CD4-positive, CD25-positive, alpha-beta regulatory T cell (primary cell): ENCODE data around the gene GUCY2C. TPM values are rescaled to one million over a fixed set of nuclear protein-coding genes. Genes with fewer than 3 reads are reported as not detected.
A peak's percentile ranks its signal among the peaks of the same experiment; 100 is the strongest.

Source experiments
- ATAC-seq, 2 donors: fragments of 150-1000 bp; cut with Tn5 transposase; one replicate each; pipeline ENCODE4 v1.10.0; 2021; ENCODE audit warnings: low read depth in 2 of 2, moderate number of reproducible peaks in 2 of 2, moderate library complexity in 1 of 2
- DNase-seq, 3 donors: peaks; one replicate each; pipeline versions ENCODE4 v3.0.0 to v3.0.0-alpha.2; 2012 to 2022; ENCODE audit warnings: mixed read lengths in 1 of 3
- H3K27ac ChIP-seq: one replicate; pipeline ENCODE4 v1.7.0; 2013; ENCODE audit warnings: mild to moderate bottlenecking, low read length; ENCODE audit not compliant: insufficient read depth, poor library complexity, severe bottlenecking
- H3K27me3 ChIP-seq: one replicate; pipeline ENCODE4 v1.7.0; 2013; ENCODE audit warnings: low read length; ENCODE audit not compliant: control insufficient read depth, insufficient read depth
- H3K36me3 ChIP-seq: one replicate; pipeline ENCODE4 v1.7.0; 2013; ENCODE audit warnings: mild to moderate bottlenecking, low read length, moderate library complexity; ENCODE audit not compliant: control insufficient read depth, insufficient read depth
- H3K4me1 ChIP-seq: 2 replicates; pipeline ENCODE4 v1.7.0; 2013; ENCODE audit warnings: mild to moderate bottlenecking, low read length; ENCODE audit not compliant: insufficient read depth, control insufficient read depth, poor library complexity, severe bottlenecking
- H3K4me3 ChIP-seq: one replicate; pipeline ENCODE4 v1.7.0; 2013; ENCODE audit warnings: low read depth, mild to moderate bottlenecking, low read length, moderate library complexity
- H3K9me3 ChIP-seq, 2 experiments: 1 replicate in 1 of 2; 2 replicates in 1 of 2; pipeline ENCODE4 v1.7.0; 2013; ENCODE audit warnings: low read length in 2 of 2, mild to moderate bottlenecking in 1 of 2, moderate library complexity in 1 of 2; ENCODE audit not compliant: control insufficient read depth in 2 of 2
- H3K27ac Mint-ChIP-seq, 3 donors: one replicate each; pipeline ENCODE4 v1.8.0; 2020 to 2022; ENCODE audit warnings: mild to moderate bottlenecking in 3 of 3, mixed read lengths in 3 of 3, moderate library complexity in 2 of 3
- H3K27me3 Mint-ChIP-seq: one replicate; pipeline ENCODE4 v1.8.0; 2022; ENCODE audit warnings: mild to moderate bottlenecking, mixed read lengths
- H3K36me3 Mint-ChIP-seq: one replicate; pipeline ENCODE4 v1.8.0; 2020; ENCODE audit warnings: mixed read lengths
- H3K4me1 Mint-ChIP-seq, 4 donors: one replicate each; pipeline ENCODE4 v1.8.0; 2020 to 2022; ENCODE audit warnings: mixed read lengths in 4 of 4, mild to moderate bottlenecking in 1 of 4
- H3K4me3 Mint-ChIP-seq, 4 donors: one replicate each; pipeline ENCODE4 v1.8.0; 2020 to 2022; ENCODE audit warnings: mild to moderate bottlenecking in 4 of 4, mixed read lengths in 4 of 4, moderate library complexity in 3 of 4
- H3K9me3 Mint-ChIP-seq, 7 donors: one replicate each; pipeline ENCODE4 v1.8.0; 2020 to 2022; ENCODE audit warnings: mixed read lengths in 7 of 7, mild to moderate bottlenecking in 3 of 7, moderate library complexity in 2 of 7
- polyA plus RNA-seq, 4 donors: library from polyadenylated mRNA; unstranded; fragments of 300-500 nt; fragmentation: Illumina TruSeq; gene quantifications; one replicate each; pipeline ENCODE4 v1.2.3, GENCODE V29; 2021
- total RNA-seq: library from RNA; stranded (reverse); gene quantifications from one replicate; pipeline ENCODE4 v1.2.3, GENCODE V29; 2022

The GUCY2C gene
- total and polyA plus RNA-seq, 5 donors from 2014 or later = not detected

DNA sequence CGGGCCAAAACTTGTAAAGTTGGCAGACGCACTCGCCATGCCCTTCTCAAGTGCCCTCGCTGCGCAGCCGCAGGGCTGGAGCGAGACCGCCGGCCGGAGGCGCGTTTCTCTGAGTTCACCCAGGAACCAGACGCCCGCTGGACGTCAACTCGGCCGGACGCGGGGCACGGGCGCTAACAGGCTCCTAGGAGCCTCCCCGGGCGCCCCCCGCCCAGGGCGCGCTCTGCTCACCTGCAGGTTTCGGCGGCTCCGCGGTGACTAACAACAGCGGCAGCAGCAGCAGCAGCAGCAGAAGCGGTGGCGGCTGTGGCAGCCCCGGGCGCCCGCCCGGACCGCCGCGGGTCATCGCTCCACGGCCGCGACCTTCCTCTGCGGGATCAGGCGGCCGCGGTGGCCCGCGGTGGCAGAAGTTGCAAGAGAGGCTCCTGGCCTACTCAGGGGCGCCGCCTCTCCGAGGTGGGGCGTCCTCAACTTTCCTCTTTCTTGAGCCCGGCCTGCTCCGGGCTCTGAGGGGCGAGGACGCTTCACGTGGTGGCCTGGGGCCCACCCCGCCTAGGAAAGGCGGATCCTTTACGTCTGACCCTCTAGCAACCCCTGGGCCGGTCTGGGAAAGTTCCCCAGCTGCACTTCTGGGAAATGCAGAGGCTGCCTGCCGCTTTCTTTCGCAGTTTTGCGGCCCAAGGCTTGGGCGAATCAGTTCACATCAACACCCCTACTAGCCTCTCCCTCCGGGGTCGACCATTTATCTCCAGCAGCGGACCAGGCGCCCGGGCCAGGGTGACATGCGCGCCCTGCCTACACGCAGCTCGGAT lies 128.8 kb downstream of the GUCY2C start, which contains the start of gene PLBD1:
Gene PLBD1 (minus strand): TSS at position 533 of the 812 bp plus-strand sequence. CDS start 187 bp downstream, at position 346.
- H3K9me3 ChIP-seq = no peaks in the 10 kb centered on the region
- H3K27me3 Mint-ChIP-seq = peaks cover 52% of the 10 kb centered on the region
- no peak for ATAC-seq
- peak within 1 kb of the TSS in 1 of 3 donors; percentile 63 for H3K27ac Mint-ChIP-seq
- no peak within 1 kb of the TSS for H3K4me3 ChIP-seq
- peaks cover 0 to 8% (median 4%) of the 10 kb centered on the region in 4 donors for H3K4me1 Mint-ChIP-seq
- H3K4me1 ChIP-seq = peaks cover 5% of the 10 kb centered on the region
- peaks cover 7% of the 10 kb centered on the region for H3K27me3 ChIP-seq
- no peak for DNase-seq
- peaks cover 0 to 3% (median 0%) of the 10 kb centered on the region in 7 donors for H3K9me3 Mint-ChIP-seq
- H3K36me3 Mint-ChIP-seq = no peaks in the 10 kb centered on the region
- no peaks in the 10 kb centered on the region for H3K36me3 ChIP-seq
- H3K27ac ChIP-seq = no peak within 1 kb of the TSS
- H3K4me3 Mint-ChIP-seq = peak within 1 kb of the TSS in 1 of 4 donors; percentile 19

- ATAC-seq (no peak), DNase-seq (no peak)
- H3K36me3 ChIP-seq = no peaks in the 10 kb centered on the region
- H3K9me3 ChIP-seq = no peaks in the 10 kb centered on the region
- Mint-ChIP-seq H3K4me1 (peaks cover 0 to 8% (median 4%) of the 10 kb centered on the region in 4 donors), H3K36me3 (no peaks in the 10 kb centered on the region), H3K27me3 (peaks cover 33% of the 10 kb centered on the region), H3K27ac (no peak overlapping the region), H3K9me3 (peaks cover 0 to 1% (median 0%) of the 10 kb centered on the region in 7 donors), H3K4me3 (no peak overlapping the region)
- peaks cover 5% of the 10 kb centered on the region for H3K4me1 ChIP-seq
- no peak overlapping the region for H3K4me3 ChIP-seq
- H3K27ac ChIP-seq = no peak overlapping the region
- H3K27me3 ChIP-seq = peaks cover 5% of the 10 kb centered on the region
These were observed 132.0 kb downstream of the GUCY2C start for GRCh38 chr12:14564336-14564959.

DNA sequence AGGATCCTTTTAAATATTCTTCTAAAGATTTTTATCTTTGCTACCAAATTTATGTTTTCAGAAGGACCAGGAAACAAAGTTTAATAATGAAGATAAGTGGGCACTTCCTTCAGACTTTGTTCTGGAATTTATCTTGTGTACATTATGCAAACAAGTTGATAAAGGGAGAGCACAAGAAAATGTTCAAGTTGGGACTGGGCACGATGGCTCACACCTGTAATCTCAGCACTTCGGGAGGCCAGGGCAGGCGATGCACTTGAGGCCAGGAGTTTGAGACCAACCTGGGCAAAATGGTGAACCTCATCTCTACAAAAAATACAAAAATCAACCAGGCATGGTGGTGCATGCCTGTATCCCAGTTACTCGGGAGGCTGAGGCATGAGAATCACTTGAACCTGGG lies 133.4 kb downstream of the GUCY2C start:
- Mint-ChIP-seq H3K27ac (no peak overlapping the region), H3K9me3 (peaks cover 0 to 1% (median 0%) of the 10 kb centered on the region in 7 donors), H3K27me3 (peaks cover 24% of the 10 kb centered on the region), H3K4me3 (no peak overlapping the region), H3K36me3 (no peaks in the 10 kb centered on the region), H3K4me1 (peaks cover 0 to 6% (median under 1%) of the 10 kb centered on the region in 4 donors)
- Histone ChIP-seq H3K27me3 (peaks cover 5% of the 10 kb centered on the region), H3K4me1 (peaks cover 5% of the 10 kb centered on the region), H3K36me3 (no peaks in the 10 kb centered on the region), H3K9me3 (no peaks in the 10 kb centered on the region), H3K27ac (no peak overlapping the region), H3K4me3 (no peak overlapping the region)
- DNase-seq (no peak), ATAC-seq (no peak)

Other genes starting within 250 kb of the GUCY2C start
- gene PLBD1, start 128.7 kb downstream of the GUCY2C start, total RNA-seq = not detected
- 1 to 10 TPM in 1 of 4 donors, under 1 TPM in 3; 0.15 to 1.2 (median 0.39) TPM for gene PLBD1, start 128.7 kb downstream of the GUCY2C start, polyA plus RNA-seq
- 119 TPM for gene WBP11, start 106.9 kb upstream of the GUCY2C start, total RNA-seq
- 10 to 100 TPM; 50.7 to 61.0 (median 56.0) TPM for gene WBP11, start 106.9 kb upstream of the GUCY2C start, polyA plus RNA-seq
- gene C12orf60, start 107.1 kb upstream of the GUCY2C start, total RNA-seq = 0.54 TPM
- gene C12orf60, start 107.1 kb upstream of the GUCY2C start, polyA plus RNA-seq = 1 to 10 TPM; 1.4 to 2.8 (median 1.7) TPM
- not detected for gene SMCO3, start 117.6 kb upstream of the GUCY2C start, total RNA-seq
- gene SMCO3, start 117.6 kb upstream of the GUCY2C start, polyA plus RNA-seq = under 1 TPM in 2 of 4 donors, not detected in 2; 0.08 to 0.09 TPM
- not detected for gene ART4, start 146.9 kb upstream of the GUCY2C start, total RNA-seq
- gene ART4, start 146.9 kb upstream of the GUCY2C start, polyA plus RNA-seq = not detected
- gene MGP, start 189.3 kb upstream of the GUCY2C start, total RNA-seq = 2.6 TPM
- gene MGP, start 189.3 kb upstream of the GUCY2C start, polyA plus RNA-seq = under 1 TPM in 2 of 4 donors, not detected in 2; 0.59 to 0.64 TPM
- gene ERP27, start 241.9 kb upstream of the GUCY2C start, total RNA-seq = 25.4 TPM
- 1 to 10 TPM; 5.3 to 8.0 (median 6.2) TPM for gene ERP27, start 241.9 kb upstream of the GUCY2C start, polyA plus RNA-seq